Keratinocyte (primary cell): Measurements from ENCODE around the gene LHX2.

ENCODE experiments used
- CTCF ChIP-seq, 3 experiments: IDR thresholded peaks in 1 of 3; conservative IDR thresholded peaks in 1 of 3; optimal IDR thresholded peaks in 1 of 3; 2 replicates in 2 of 3; 3 replicates in 1 of 3; pipeline versions ENCODE3 to v1.5.1; 2011; ENCODE audit warnings: low read length in 3 of 3, mild to moderate bottlenecking in 3 of 3, moderate library complexity in 2 of 3, control low read depth in 1 of 3, inconsistent platforms in 1 of 3; ENCODE audit not compliant: insufficient read depth in 2 of 3; ENCODE audit errors: extremely low read depth in 1 of 3
- EZH2 ChIP-seq: IDR thresholded peaks from one replicate; pipeline ENCODE4 v1.6.1; 2012; ENCODE audit warnings: inconsistent platforms, mild to moderate bottlenecking, low read length, moderate library complexity

GRCh38 chr9:124077915-124078572, 66.5 kb downstream of the LHX2 start:
- TF ChIP-seq CTCF (optimal IDR thresholded peaks at IDR 0.05 in 1 of 3, IDR thresholded peaks at IDR 0.05 in 1 of 3, conservative IDR thresholded peaks at IDR 0.05 in 1 of 3; ENCODE audit: extremely low read depth in 1 of 3, insufficient read depth in 2 of 3, low read length in 3 of 3), result no peak
- TF ChIP-seq EZH2, result no peak
